A549 (cell line): ENCODE results near the gene SLC35B4.

ENCODE experiments used
- POLR2A ChIP-seq: IDR thresholded peaks from 2 replicates; pipeline ENCODE4 v1.6.1; 2012; ENCODE audit warnings: mild to moderate bottlenecking, low read length
- RCOR1 ChIP-seq: fragments of 150-350 bp; IDR thresholded peaks from 2 replicates; pipeline ENCODE4 v1.6.1; 2014; ENCODE audit warnings: antibody characterized with exemption, low read length, low read depth
- RFX5 ChIP-seq: fragments of 450-650 bp; IDR thresholded peaks from 2 replicates; pipeline ENCODE4 v1.7.1; 2014; ENCODE audit warnings: antibody characterized with exemption, mild to moderate bottlenecking, moderate library complexity
- TFCP2L1 ChIP-seq: fragments of 250-450 bp; sonication (Bioruptor Pico); IDR thresholded peaks from 2 replicates; pipeline ENCODE4 v1.5.0; 2021; ENCODE audit warnings: mild to moderate bottlenecking

DNA sequence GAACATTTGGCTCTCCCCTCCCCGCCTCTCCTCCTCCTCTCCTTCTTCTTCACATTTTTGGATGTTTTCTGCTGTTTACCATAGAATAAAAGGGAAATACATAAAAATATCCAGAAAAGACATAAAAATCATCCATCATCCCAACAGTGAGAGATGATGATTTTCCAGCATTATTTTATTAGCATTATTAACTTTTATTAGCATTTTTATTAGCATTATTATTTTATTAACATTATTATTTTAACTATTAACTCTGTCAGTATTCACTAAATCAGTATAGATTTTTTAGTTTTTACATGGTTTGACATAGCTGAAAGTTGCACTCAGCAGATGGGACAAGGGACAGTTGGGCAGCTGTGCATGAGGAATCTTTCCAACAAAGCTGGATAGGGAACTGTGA is 16.2 kb upstream of the SLC35B4 start:
- no peak for TF ChIP-seq RCOR1
- TF ChIP-seq TFCP2L1 (CRISPR knock-in tag), result no peak
- no peak for TF ChIP-seq POLR2A
- TF ChIP-seq RFX5, result no peak
